ENCODE results near the gene VOPP1.

DNA sequence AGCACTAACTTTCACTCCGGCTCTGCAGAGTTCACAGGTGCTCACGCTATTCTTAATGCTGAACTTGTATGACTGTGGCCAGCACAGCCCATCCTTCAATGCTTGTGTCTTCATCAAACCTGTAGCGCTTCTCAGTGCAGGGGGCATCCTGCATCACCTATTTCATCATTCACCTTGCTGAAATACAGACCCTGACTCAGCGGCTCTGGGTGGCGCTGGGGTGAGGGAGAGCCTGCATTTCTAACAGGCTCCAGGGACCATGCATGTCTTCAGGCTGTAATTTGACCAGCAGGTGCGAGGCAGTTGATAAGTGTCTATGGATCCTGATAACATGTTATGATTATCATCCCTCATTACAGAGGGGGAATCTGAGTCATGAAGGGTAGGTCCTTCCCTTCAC is 89.3 kb downstream of the VOPP1 start:
- TF ChIP-seq POLR2A (IDR thresholded peaks at IDR 0.05), result no peak
- TF ChIP-seq, protein P1, sequence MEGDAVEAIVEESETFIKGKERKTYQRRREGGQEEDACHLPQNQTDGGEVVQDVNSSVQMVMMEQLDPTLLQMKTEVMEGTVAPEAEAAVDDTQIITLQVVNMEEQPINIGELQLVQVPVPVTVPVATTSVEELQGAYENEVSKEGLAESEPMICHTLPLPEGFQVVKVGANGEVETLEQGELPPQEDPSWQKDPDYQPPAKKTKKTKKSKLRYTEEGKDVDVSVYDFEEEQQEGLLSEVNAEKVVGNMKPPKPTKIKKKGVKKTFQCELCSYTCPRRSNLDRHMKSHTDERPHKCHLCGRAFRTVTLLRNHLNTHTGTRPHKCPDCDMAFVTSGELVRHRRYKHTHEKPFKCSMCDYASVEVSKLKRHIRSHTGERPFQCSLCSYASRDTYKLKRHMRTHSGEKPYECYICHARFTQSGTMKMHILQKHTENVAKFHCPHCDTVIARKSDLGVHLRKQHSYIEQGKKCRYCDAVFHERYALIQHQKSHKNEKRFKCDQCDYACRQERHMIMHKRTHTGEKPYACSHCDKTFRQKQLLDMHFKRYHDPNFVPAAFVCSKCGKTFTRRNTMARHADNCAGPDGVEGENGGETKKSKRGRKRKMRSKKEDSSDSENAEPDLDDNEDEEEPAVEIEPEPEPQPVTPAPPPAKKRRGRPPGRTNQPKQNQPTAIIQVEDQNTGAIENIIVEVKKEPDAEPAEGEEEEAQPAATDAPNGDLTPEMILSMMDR (IDR thresholded peaks at IDR 0.05), result no peak

Data from right lobe of liver (tissue), 4 donors.